ENCODE measurements around the gene MND1.
A peak's percentile ranks its signal among the peaks of the same experiment; 100 is the strongest.
"Not testable (repeated sequence)": the region's sequence is repeated elsewhere in the genome, so short reads cannot be mapped to it uniquely, and the experiment has no call there.

The MND1 gene

GRCh38 chr4:153408932-153409331 is 64.4 kb downstream of the MND1 start:
- DNase-seq: no peak

- no peak for DNase-seq
Observed at GRCh38 chr4:153409412-153409811, 64.9 kb downstream of the MND1 start.

GRCh38 chr4:153409924-153410501 is 65.5 kb downstream of the MND1 start:
- DNase-seq: no peak

GRCh38 chr4:153413842-153414241 is 69.4 kb downstream of the MND1 start:
- no peak for DNase-seq

DNA sequence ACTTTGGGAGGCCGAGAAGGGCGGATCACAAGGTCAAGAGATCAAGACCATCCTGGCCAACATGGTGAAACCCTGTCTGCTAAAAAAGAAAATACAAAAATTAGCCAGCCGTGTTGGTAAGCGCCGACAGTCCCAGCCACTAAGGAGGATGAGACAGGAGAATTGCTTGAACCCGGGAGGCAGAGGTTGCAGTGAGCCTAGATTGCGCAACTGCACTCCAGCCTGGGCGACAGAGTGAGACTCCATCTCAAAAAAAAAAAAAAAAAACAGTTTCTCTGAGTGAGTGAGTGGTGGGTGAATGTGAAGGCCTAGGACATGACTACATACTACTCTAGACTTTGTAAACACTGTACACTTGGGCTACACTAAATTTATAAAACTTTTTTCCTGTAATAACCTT is 72.0 kb downstream of the MND1 start:
- not testable (repeated sequence) for DNase-seq

DNA sequence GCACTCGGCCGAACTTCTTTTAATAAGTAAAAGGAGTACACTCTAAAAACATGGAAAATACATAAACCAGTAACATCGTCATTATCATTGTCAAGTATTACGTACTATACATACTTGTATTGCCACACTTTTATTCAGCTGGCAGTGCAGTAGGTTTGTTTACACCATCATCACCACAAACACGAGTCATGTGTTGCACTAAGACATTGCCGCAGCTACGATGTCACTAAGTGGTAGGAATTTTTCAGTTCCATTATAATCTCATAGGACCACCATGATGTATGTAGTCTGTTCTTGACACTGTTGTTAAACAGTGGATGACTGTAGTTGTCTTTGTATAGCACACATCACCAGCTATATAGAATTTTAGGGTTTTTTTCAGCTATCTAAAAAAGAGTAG is 73.6 kb downstream of the MND1 start:
- DNase-seq: no peak

DNA sequence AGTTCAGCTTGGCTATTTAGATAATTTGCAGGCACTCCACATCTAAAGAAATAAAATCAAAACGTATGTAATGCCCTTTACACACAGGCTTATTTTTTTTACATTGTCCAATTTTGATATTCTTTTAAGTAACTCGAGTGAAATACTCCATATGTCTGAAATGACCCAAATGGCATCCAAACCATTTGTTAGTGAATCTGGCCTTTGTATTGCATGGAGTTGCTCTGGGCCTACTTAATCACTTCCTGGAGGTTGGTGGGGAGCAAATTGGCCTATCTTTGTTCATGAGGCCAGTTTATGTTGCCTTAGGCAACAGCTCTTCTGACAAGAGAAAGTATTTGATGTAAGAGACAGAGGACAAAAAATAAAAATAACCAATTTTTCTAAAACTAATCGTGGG is 74.1 kb downstream of the MND1 start:
- DNase-seq: no peak

DNA sequence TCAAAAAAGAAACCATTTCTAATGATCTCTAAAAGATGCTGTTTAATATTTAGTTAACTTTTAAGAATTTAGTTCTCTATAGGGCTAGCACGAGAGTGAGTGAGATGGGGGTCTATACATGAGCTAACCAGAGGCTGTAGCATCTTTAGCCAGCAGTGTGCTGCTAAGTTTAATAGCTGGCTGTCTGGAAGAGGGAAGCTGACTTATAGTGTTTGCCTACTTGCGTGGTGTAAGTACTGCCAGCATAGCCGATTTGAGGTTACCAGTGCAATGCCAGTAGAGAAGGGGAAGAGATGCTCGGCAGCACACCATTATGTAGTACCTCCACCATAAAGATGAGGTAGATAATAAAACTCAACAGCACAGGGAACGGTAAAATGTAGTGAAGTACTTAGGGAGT is 74.5 kb downstream of the MND1 start:
- DNase-seq: no peak

DNA sequence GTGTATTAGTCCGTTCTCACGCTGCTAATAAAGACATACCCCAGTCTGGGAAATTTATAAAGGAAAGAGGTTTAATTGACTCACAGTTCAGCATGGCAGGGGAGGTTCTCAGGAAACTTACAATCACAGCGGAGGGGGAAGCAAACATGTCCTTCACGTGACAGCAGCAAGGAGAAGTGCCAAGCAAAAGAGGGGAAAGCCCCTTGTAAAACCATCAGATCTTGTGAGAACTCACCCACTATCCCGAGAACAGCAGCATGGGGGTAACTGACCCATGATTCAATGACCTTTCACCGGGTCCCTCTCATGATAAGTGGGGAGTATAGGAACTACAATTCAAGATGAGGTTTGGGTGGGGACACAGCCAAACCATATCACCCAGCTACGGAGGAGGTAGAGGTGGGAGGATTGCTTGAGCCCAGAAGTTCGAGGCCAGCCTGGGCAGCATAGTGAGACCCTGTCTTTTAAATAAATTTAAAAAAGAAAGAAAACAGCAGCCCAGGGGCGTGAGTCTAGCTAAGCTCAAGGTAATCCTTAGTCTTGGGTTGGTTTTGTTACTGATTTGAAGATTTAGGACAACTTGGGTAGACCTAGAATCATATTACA is 75.3 kb downstream of the MND1 start:
- DNase-seq: no peak

DNA sequence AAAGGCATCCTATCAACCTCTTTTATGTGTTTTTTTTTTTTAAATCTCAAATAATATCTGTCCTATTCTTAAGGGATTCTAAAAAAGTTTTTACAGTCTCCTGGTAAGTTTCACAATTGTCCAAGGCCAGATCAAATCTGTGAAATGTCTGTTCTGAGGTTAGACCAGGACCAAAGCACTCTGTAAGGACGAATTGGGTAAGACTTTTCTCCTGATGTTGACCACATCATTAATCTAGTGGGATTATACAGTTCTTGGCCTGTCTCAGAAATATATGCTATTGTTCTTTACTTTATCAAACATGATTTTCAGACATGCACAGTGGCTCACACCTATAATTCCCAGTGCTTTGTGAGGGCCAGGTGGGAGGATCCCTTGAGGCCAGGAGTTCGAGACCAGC is 75.9 kb downstream of the MND1 start:
- no peak for DNase-seq

- DNase-seq: no peak
Observed at GRCh38 chr4:153421941-153422340, 77.5 kb downstream of the MND1 start.

GRCh38 chr4:153426207-153426885 is 81.9 kb downstream of the MND1 start:
- DNase-seq: no peak

GRCh38 chr4:153427363-153428071 is 83.0 kb downstream of the MND1 start:
- DNase-seq: no peak

DNA sequence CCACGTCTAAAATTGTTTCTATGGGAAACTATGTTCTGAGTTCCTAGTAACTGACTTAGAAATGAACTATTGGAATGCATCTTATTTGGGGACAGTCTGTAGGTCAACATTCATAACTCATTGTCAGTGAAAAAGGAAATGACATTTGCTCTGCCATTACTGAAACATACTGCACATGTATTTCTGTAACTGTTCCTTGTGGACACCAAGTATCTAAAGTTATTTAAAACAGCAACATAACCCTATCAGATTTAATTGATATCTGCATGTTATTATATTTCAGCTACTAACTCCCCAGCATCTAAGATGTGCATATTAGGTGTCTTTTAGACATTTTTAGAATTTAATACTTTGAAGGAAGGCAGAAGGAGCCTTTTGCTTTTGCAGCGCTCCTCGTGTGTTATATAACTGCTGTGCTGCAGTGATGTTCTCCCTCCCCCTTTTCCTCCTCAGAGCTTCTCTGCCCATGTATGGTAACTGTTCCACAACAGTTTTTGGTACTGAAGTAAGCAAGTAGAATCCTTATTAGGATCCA is 84.5 kb downstream of the MND1 start:
- DNase-seq: no peak

GRCh38 chr4:153432965-153433753 is 88.7 kb downstream of the MND1 start:
- DNase-seq: peak in 1 of 2 experiments; percentile 2

- DNase-seq: no peak
Observed at GRCh38 chr4:153433754-153434105, 89.2 kb downstream of the MND1 start.

GRCh38 chr4:153434190-153434589 is 89.7 kb downstream of the MND1 start:
- no peak for DNase-seq

DNA sequence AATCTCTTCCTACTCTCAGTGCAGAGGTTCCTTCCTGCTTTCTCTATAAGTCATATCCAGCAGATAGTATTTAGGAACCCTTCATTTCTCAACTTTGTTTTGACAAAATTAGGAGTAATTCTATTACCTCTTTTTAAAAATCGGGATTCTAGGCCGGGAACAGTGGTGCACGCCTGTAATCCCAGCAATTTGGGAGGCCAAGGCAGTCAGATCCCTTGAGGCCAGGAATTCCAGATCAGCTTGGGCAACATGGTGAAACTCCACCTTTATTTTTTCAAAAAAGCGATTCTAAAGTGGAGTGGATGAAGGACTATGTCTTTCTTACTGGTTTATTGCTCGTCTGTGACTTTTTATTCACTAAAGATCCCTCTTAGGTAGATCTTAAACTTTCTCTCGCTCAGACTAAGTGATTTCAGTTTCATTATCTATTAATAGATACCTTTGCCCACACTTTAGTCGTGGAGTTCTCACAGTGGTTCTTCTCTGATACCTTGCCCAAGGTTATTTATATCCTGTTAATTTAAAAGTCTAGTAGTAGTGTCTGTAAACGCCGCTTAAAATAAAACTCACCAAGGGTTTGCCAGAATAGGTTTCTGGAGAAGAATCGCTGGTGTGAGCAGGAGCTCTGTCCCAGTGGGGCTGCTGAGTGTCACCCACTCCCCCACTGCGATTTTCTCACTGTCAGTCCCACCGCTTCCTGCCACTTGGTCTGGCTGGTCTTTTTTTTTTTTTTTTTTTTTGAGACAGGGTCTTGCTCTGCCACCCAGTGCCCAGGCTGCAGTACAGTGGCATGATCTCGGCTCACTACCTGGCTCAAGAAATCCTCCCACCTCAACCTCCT is 94.6 kb downstream of the MND1 start:
- DNase-seq: no peak

- DNase-seq: no peak
Observed at GRCh38 chr4:153439831-153440230, 95.3 kb downstream of the MND1 start.

GRCh38 chr4:153440475-153440874 is 96.0 kb downstream of the MND1 start:
- no peak for DNase-seq

DNA sequence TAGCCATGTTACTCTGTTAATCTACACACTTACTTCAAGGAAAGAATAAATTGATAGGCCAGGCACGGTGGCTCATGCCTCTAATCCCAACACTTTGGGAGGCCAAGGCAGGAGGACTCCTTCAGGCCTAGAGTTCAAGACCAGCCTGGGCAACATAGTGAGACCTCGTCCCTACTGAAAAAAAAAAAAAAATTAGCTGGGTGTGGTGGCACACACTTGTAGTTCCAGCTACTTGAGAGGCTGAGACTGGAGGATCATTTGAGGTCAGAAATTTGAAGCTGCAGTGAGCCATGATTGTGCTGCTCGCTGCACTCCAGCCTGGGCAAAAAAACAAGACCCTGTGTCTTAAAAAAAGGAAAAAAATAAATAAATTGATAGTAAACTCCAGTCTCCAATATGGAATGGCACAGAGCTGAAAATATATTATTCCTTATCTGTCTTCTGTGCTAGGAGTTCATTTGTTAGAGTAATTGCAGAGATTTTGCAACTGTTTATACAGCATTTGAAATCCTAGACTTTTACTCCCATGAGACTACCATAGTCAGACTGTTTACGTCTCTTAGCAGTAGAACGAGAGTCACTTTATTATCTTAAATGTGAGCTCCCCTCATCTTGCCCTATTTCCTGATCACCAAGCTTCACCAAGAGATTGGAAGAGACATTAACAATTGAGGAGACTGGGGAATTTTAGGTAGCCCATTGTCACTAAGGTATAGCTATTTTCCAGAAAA is 102.9 kb downstream of the MND1 start:
- no peak for DNase-seq

All from SHP77 (cell line).